GM18909 (cell line): ENCODE results near the gene EIF3CL.
"Not testable (repeated sequence)": the region's sequence is repeated elsewhere in the genome, so short reads cannot be mapped to it uniquely, and the experiment has no call there.

ENCODE experiments used
- ATAC-seq: cut with Tn5 transposase; IDR thresholded peaks from one replicate; pipeline ENCODE4 v1.9.1; 2021; ENCODE audit warnings: mild to moderate bottlenecking; ENCODE audit not compliant: unreplicated experiment, poor library complexity

The EIF3CL gene

GRCh38 chr16:28363408-28363807 is 40.2 kb downstream of the EIF3CL start, which contains the start of gene NPIPB6:
TSS of gene NPIPB6 (minus strand) at chr16:28363508. CDS start at chr16:28362822, 686 bp downstream.
- ATAC-seq: not testable (repeated sequence)

GRCh38 chr16:28362600-28362999 is 41.0 kb downstream of the EIF3CL start:
- ATAC-seq: not testable (repeated sequence)

GRCh38 chr16:28338230-28338629 is 65.4 kb downstream of the EIF3CL start:
- not testable (repeated sequence) for ATAC-seq

- not testable (repeated sequence) for ATAC-seq
Observed at GRCh38 chr16:28336940-28337710, 66.5 kb downstream of the EIF3CL start.

GRCh38 chr16:28335678-28336077 is 68.0 kb downstream of the EIF3CL start:
- ATAC-seq: not testable (repeated sequence)

DNA sequence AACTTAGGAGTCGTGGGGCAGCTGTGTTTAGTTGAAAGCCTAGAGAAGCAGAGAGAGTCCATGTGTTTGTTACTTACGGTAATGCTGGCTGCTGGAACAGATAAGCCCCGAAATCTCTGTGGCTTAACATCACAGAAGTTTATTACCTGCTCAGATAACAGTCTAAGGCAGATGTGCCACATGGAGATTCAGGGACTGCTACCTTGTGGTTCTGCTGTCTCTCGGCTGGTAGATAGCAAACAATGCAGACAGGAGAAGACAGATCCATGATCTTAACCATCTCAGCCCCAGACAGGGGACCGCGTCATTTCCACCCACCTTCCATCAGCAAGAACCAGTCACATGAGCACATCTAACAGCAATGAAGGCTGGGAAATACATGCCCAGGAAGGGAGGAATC is 71.0 kb downstream of the EIF3CL start:
- not testable (repeated sequence) for ATAC-seq

GRCh38 chr16:28330981-28331380 is 72.7 kb downstream of the EIF3CL start:
- not testable (repeated sequence) for ATAC-seq

GRCh38 chr16:28330232-28330631 is 73.4 kb downstream of the EIF3CL start:
- not testable (repeated sequence) for ATAC-seq
